Keratinocyte (primary cell): Measurements from ENCODE around the gene SPOCD1. TPM values are rescaled to one million over a fixed set of nuclear protein-coding genes. Genes with fewer than 3 reads are reported as not detected.

ENCODE experiments used
- DNase-seq: peaks from one replicate; pipeline ENCODE4 v3.0.0-alpha.2; 2011; ENCODE audit warnings: low read depth, missing footprints, low spot score
- FAIRE-seq: peaks from 2 replicates; lab custom pipeline; 2011; peaks lifted over from hg19 to GRCh38; lab: Jason Lieb, UNC
- H2AFZ ChIP-seq: 2 replicates; pipeline ENCODE4 v1.6.0; 2012; ENCODE audit warnings: low read length, control low read depth, inconsistent platforms; ENCODE audit not compliant: control insufficient read depth
- H3K27ac ChIP-seq: 2 replicates; pipeline ENCODE4 v1.5.1; 2011; ENCODE audit warnings: low read length; ENCODE audit not compliant: control insufficient read depth, insufficient read depth
- H3K27me3 ChIP-seq: 3 replicates; pipeline ENCODE4 v1.6.0; 2011; ENCODE audit warnings: low read length; ENCODE audit not compliant: control insufficient read depth, insufficient read depth; ENCODE audit errors: extremely low read depth
- H3K36me3 ChIP-seq, 2 experiments: 2 replicates in 1 of 2; 3 replicates in 1 of 2; pipeline ENCODE4 v1.5.1; 2011; ENCODE audit warnings: low read length in 2 of 2, mild to moderate bottlenecking in 1 of 2; ENCODE audit not compliant: control insufficient read depth in 2 of 2, insufficient read depth in 2 of 2; ENCODE audit errors: extremely low read depth in 1 of 2
- H3K4me1 ChIP-seq: 3 replicates; pipeline ENCODE4 v1.5.1; 2011; ENCODE audit warnings: low read length; ENCODE audit not compliant: control insufficient read depth, insufficient read depth; ENCODE audit errors: extremely low read depth
- H3K4me2 ChIP-seq: 3 replicates; pipeline ENCODE4 v1.6.0; 2011; ENCODE audit warnings: low read depth, low read length; ENCODE audit not compliant: control insufficient read depth, insufficient read depth; ENCODE audit errors: extremely low read depth
- H3K4me3 ChIP-seq, 3 experiments: fragments of 200-600 bp in 1 of 3; sonication (generic) in 1 of 3; 2 replicates in 2 of 3; 3 replicates in 1 of 3; pipeline ENCODE4 v1.5.1; 2011 to 2016; ENCODE audit warnings: low read length in 3 of 3, mild to moderate bottlenecking in 3 of 3, control low read depth in 2 of 3, inconsistent platforms in 1 of 3, low read depth in 1 of 3, mixed read lengths in 1 of 3, mixed run types in 1 of 3, moderate library complexity in 1 of 3; ENCODE audit not compliant: control insufficient read depth in 2 of 3, insufficient read depth in 2 of 3; ENCODE audit errors: extremely low read depth in 1 of 3
- H3K79me2 ChIP-seq: 2 replicates; pipeline ENCODE4 v1.6.0; 2012; ENCODE audit warnings: low read length; ENCODE audit not compliant: control insufficient read depth, insufficient read depth
- H3K9ac ChIP-seq: 3 replicates; pipeline ENCODE4 v1.6.0; 2011; ENCODE audit warnings: low read length; ENCODE audit not compliant: control insufficient read depth, insufficient read depth; ENCODE audit errors: extremely low read depth
- H3K9me1 ChIP-seq: 3 replicates; pipeline ENCODE4 v1.6.0; 2011; ENCODE audit warnings: low read length; ENCODE audit not compliant: control insufficient read depth, insufficient read depth; ENCODE audit errors: extremely low read depth
- H3K9me3 ChIP-seq: 2 replicates; pipeline ENCODE4 v1.5.1; 2012; ENCODE audit warnings: low read depth, low read length; ENCODE audit not compliant: control insufficient read depth
- H4K20me1 ChIP-seq: 3 replicates; pipeline ENCODE4 v1.6.0; 2011; ENCODE audit warnings: low read length; ENCODE audit not compliant: control insufficient read depth, insufficient read depth; ENCODE audit errors: extremely low read depth
- CTCF ChIP-seq, 3 experiments: IDR thresholded peaks in 1 of 3; conservative IDR thresholded peaks in 1 of 3; optimal IDR thresholded peaks in 1 of 3; 2 replicates in 2 of 3; 3 replicates in 1 of 3; pipeline versions ENCODE3 to v1.5.1; 2011; ENCODE audit warnings: low read length in 3 of 3, mild to moderate bottlenecking in 3 of 3, moderate library complexity in 2 of 3, control low read depth in 1 of 3, inconsistent platforms in 1 of 3; ENCODE audit not compliant: insufficient read depth in 2 of 3; ENCODE audit errors: extremely low read depth in 1 of 3
- EZH2 ChIP-seq: IDR thresholded peaks from one replicate; pipeline ENCODE4 v1.6.1; 2012; ENCODE audit warnings: inconsistent platforms, mild to moderate bottlenecking, low read length, moderate library complexity
- dilution Hi-C: fragments of 300-500 bp; cut with MboI; formaldehyde crosslinking; loops from one replicate; pipeline ENCODE4 v1.7.0; 2020; ENCODE audit warnings: low sequenced_read_pairs; ENCODE audit not compliant: extremely low pct_ligation_motif_present
- polyA plus RNA-seq, 5 experiments: library from polyadenylated mRNA; depleted of rRNA in 3 of 5; stranded (reverse) in 3 of 5; stranded (forward) in 1 of 5; unstranded in 1 of 5; fragments of >200 nt; gene quantifications; 1 replicate in 1 of 5; 2 replicates in 3 of 5; 3 replicates in 1 of 5; pipeline versions ENCODE4 v1.2.1 to v1.2.3, GENCODE V29; 2011 to 2012; ENCODE audit warnings: missing spikeins in 2 of 5, low read depth in 1 of 5, low replicate concordance in 1 of 5

SPOCD1 gene
- polyA plus RNA-seq, 1 donor (not counting 4 experiments of a cell fraction or from before 2014, with no cell fraction given), result 4.7 TPM

- Histone ChIP-seq H3K9me1 (no peaks in the 10 kb centered on the region), H3K9ac (no peak overlapping the region), H3K4me1 (no peaks in the 10 kb centered on the region), H3K36me3 (no peaks in the 10 kb centered on the region), H3K27me3 (no peaks in the 10 kb centered on the region), H2AFZ (no peak overlapping the region), H4K20me1 (no peaks in the 10 kb centered on the region), H3K27ac (no peak overlapping the region), H3K9me3 (no peaks in the 10 kb centered on the region), H3K79me2 (no peaks in the 10 kb centered on the region), H3K4me3 (no peak overlapping the region), H3K4me2 (no peak overlapping the region)
- FAIRE-seq, result no peak
- TF ChIP-seq EZH2, result no peak
- TF ChIP-seq CTCF (optimal IDR thresholded peaks at IDR 0.05 in 1 of 3, IDR thresholded peaks at IDR 0.05 in 1 of 3, conservative IDR thresholded peaks at IDR 0.05 in 1 of 3; ENCODE audit: extremely low read depth in 1 of 3, insufficient read depth in 2 of 3, low read length in 3 of 3), result no peak
- no peak for DNase-seq
- dilution Hi-C loops, result no loop called here
Observed at GRCh38 chr1:31857863-31858262, 42.0 kb upstream of the SPOCD1 start.

- Histone ChIP-seq H4K20me1 (no peaks in the 10 kb centered on the region), H3K9ac (no peak overlapping the region), H3K4me1 (no peaks in the 10 kb centered on the region), H3K9me3 (no peaks in the 10 kb centered on the region), H3K36me3 (no peaks in the 10 kb centered on the region), H3K9me1 (no peaks in the 10 kb centered on the region), H3K79me2 (no peaks in the 10 kb centered on the region), H2AFZ (no peak overlapping the region), H3K4me2 (no peak overlapping the region), H3K4me3 (no peak overlapping the region), H3K27me3 (no peaks in the 10 kb centered on the region), H3K27ac (no peak overlapping the region)
- FAIRE-seq (no peak), DNase-seq (no peak)
- dilution Hi-C loops, result no loop called here
- no peak for TF ChIP-seq EZH2
- TF ChIP-seq CTCF (optimal IDR thresholded peaks at IDR 0.05 in 1 of 3, IDR thresholded peaks at IDR 0.05 in 1 of 3, conservative IDR thresholded peaks at IDR 0.05 in 1 of 3; ENCODE audit: extremely low read depth in 1 of 3, insufficient read depth in 2 of 3, low read length in 3 of 3), result no peak
Observed at GRCh38 chr1:31856140-31856539, 40.3 kb upstream of the SPOCD1 start.
